Peyer's patch (tissue), 4 donors: ENCODE results near the gene LTBP3.

Experiments
- CTCF ChIP-seq, 6 experiments: fragments of 450-650 bp in 4 of 6; fragments of 200-600 bp in 2 of 6; sonication (generic) in 1 of 6; IDR thresholded peaks; one replicate each; pipeline ENCODE4 v1.5.1; 2017 to 2019; ENCODE audit warnings: antibody characterized with exemption in 6 of 6, mild to moderate bottlenecking in 3 of 6, moderate library complexity in 1 of 6
- POLR2A ChIP-seq, 2 donors: fragments of 450-650 bp; IDR thresholded peaks; one replicate each; pipeline ENCODE4 v1.5.1; 2017; ENCODE audit warnings: antibody characterized with exemption in 2 of 2, mild to moderate bottlenecking in 2 of 2, moderate library complexity in 2 of 2

- no peak for TF ChIP-seq CTCF (IDR thresholded peaks at IDR 0.05)
- peak; percentile 37 to 45 for TF ChIP-seq POLR2A (IDR thresholded peaks at IDR 0.05)
Measured at GRCh38 chr11:65574811-65575567, 16.8 kb upstream of the LTBP3 start.
